ENCODE data around the gene RAB4B.
"Not testable (repeated sequence)": the region's sequence is repeated elsewhere in the genome, so short reads cannot be mapped to it uniquely, and the experiment has no call there.

Gene RAB4B

GRCh38 chr19:40777937-40778705 is at the start of gene RAB4B:
Gene RAB4B (plus strand): TSS chr19:40778247. CDS start chr19:40778376, 129 bp downstream.
- DNase-seq: peak; percentile 100

GRCh38 chr19:40730065-40730464 is 48.0 kb upstream of the RAB4B start:
- DNase-seq: not testable (repeated sequence)

GRCh38 chr19:40732304-40732703 is 45.7 kb upstream of the RAB4B start:
- DNase-seq: not testable (repeated sequence)

- DNase-seq: no peak
Measured at GRCh38 chr19:40733149-40733548, 44.9 kb upstream of the RAB4B start.

GRCh38 chr19:40735013-40735771 is 42.9 kb upstream of the RAB4B start:
- DNase-seq: no peak

GRCh38 chr19:40736661-40737060 is 41.4 kb upstream of the RAB4B start:
- no peak for DNase-seq

- no peak for DNase-seq
Measured at GRCh38 chr19:40737102-40737644, 40.9 kb upstream of the RAB4B start.

- DNase-seq: no peak
Measured at GRCh38 chr19:40739030-40739839, 38.8 kb upstream of the RAB4B start.

- no peak for DNase-seq
Measured at GRCh38 chr19:40739871-40740703, 38.0 kb upstream of the RAB4B start.

- DNase-seq: no peak
Measured at GRCh38 chr19:40740747-40741146, 37.3 kb upstream of the RAB4B start.

GRCh38 chr19:40741527-40742390 is 36.3 kb upstream of the RAB4B start:
- DNase-seq: no peak

- no peak for DNase-seq
Measured at GRCh38 chr19:40742477-40742876, 35.6 kb upstream of the RAB4B start.

GRCh38 chr19:40742886-40743285 is 35.2 kb upstream of the RAB4B start:
- no peak for DNase-seq

GRCh38 chr19:40743926-40744325 is 34.1 kb upstream of the RAB4B start:
- no peak for DNase-seq

GRCh38 chr19:40744554-40745401 is 33.3 kb upstream of the RAB4B start:
- DNase-seq: peak in 1 of 2 donors; percentile 44

GRCh38 chr19:40745402-40745780 is 32.7 kb upstream of the RAB4B start:
- DNase-seq: no peak

- DNase-seq: no peak
Measured at GRCh38 chr19:40747536-40747935, 30.5 kb upstream of the RAB4B start.

- peak; percentile 100 for DNase-seq
Measured at GRCh38 chr19:40750058-40750873, 27.8 kb upstream of the RAB4B start, which contains the start of gene ACTMAP. Gene ACTMAP (minus strand): TSS chr19:40750477. CDS start chr19:40749803, 674 bp downstream.
